Tibial nerve (tissue), 4 donors: ENCODE data around the gene ADH7. TPM values are rescaled to one million over a fixed set of nuclear protein-coding genes. Genes with fewer than 3 reads are reported as not detected.

Experiments used
- DNase-seq, 2 donors: peaks; one replicate each; pipeline ENCODE4 v3.0.0-alpha.2; 2019; ENCODE audit warnings: low spot score in 2 of 2
- H3K27ac ChIP-seq, 4 donors: fragments of 200-600 bp; sonication (generic) in 3 of 4; one replicate each; pipeline ENCODE4 v1.5.1; 2017 to 2019; ENCODE audit warnings: mild to moderate bottlenecking in 1 of 4
- H3K27me3 ChIP-seq, 2 donors: fragments of 200-600 bp; sonication (generic) in 1 of 2; one replicate each; pipeline versions ENCODE4 v1.5.1 to v1.6.0; 2017 to 2019
- H3K36me3 ChIP-seq, 3 donors: fragments of 200-600 bp; sonication (generic); one replicate each; pipeline ENCODE4 v1.5.1; 2018 to 2019
- H3K4me1 ChIP-seq, 4 donors: fragments of 200-600 bp; sonication (generic) in 3 of 4; one replicate each; pipeline ENCODE4 v1.5.1; 2017 to 2019
- H3K4me3 ChIP-seq, 4 donors: fragments of 200-600 bp; sonication (generic) in 3 of 4; one replicate each; pipeline ENCODE4 v1.5.1; 2017 to 2019; ENCODE audit warnings: mild to moderate bottlenecking in 1 of 4, moderate library complexity in 1 of 4
- H3K9me3 ChIP-seq, 4 donors: fragments of 200-600 bp; sonication (generic) in 3 of 4; one replicate each; pipeline ENCODE4 v1.5.1; 2017 to 2019
- EP300 ChIP-seq, 2 donors: sonication (generic); formaldehyde crosslinking; IDR thresholded peaks; one replicate each; pipeline ENCODE4 v1.6.1; 2017; ENCODE audit warnings: antibody characterized with exemption in 2 of 2, mild to moderate bottlenecking in 1 of 2
- POLR2A ChIP-seq, 2 donors: fragments of 450-650 bp; IDR thresholded peaks; one replicate each; pipeline ENCODE4 v1.6.1; 2017; ENCODE audit warnings: antibody characterized with exemption in 2 of 2, mild to moderate bottlenecking in 2 of 2, moderate library complexity in 2 of 2
- WGBS, 2 donors: methylation state at CpG; one replicate each; pipeline ENCODE4 v1.1.5; 2018; 5-methylcytosine and 5-hydroxymethylcytosine counted together
- total RNA-seq, 4 donors: library from RNA; depleted of rRNA; stranded (reverse); fragments of >200 nt; gene quantifications; one replicate each; pipeline ENCODE4 v1.1.0, GENCODE V29; 2016
- TF ChIP-seq, protein P1 (sequence below), 5 experiments: fragments of 200-600 bp in 3 of 5; fragments of 450-650 bp in 2 of 5; sonication (generic) in 3 of 5; IDR thresholded peaks; one replicate each; pipeline ENCODE4 v1.5.1; 2016 to 2019; ENCODE audit warnings: antibody characterized with exemption in 5 of 5, mild to moderate bottlenecking in 3 of 5, moderate library complexity in 2 of 5

The ADH7 gene
- not detected for total RNA-seq

DNA sequence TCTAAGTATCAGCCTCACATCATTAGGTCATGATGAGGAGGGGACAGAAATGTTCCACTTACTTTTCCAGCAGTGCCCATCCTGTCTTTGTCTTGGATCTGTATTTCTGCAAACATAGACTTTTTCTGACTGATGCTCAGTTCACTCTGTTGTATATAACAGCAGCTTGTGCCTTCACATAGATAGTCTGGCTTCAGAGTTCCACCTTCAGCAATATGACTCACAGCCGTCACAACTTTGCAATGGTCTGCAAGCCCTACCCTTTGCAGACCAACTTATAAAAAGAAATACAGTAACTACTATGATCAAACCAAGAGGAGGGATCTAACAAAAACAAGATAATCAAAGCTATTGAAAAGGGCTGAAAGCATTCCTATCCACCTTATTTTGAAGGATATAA is at the start of gene ADH7:
Gene ADH7 (minus strand): TSS at position 189 of the 400 bp plus-strand sequence. CDS start 109 bp downstream, at position 80.
- no peaks in the 10 kb centered on the region for H3K27me3 ChIP-seq
- no peak within 1 kb of the TSS for H3K4me3 ChIP-seq
- TF ChIP-seq, protein P1, sequence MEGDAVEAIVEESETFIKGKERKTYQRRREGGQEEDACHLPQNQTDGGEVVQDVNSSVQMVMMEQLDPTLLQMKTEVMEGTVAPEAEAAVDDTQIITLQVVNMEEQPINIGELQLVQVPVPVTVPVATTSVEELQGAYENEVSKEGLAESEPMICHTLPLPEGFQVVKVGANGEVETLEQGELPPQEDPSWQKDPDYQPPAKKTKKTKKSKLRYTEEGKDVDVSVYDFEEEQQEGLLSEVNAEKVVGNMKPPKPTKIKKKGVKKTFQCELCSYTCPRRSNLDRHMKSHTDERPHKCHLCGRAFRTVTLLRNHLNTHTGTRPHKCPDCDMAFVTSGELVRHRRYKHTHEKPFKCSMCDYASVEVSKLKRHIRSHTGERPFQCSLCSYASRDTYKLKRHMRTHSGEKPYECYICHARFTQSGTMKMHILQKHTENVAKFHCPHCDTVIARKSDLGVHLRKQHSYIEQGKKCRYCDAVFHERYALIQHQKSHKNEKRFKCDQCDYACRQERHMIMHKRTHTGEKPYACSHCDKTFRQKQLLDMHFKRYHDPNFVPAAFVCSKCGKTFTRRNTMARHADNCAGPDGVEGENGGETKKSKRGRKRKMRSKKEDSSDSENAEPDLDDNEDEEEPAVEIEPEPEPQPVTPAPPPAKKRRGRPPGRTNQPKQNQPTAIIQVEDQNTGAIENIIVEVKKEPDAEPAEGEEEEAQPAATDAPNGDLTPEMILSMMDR (IDR thresholded peaks at IDR 0.05): no peak
- no peak for TF ChIP-seq POLR2A (IDR thresholded peaks at IDR 0.05)
- no peak for TF ChIP-seq EP300 (IDR thresholded peaks at IDR 0.05)
- peaks cover 0 to 16% (median 0%) of the 10 kb centered on the region in 4 donors for H3K4me1 ChIP-seq
- no peaks in the 10 kb centered on the region for H3K36me3 ChIP-seq
- DNase-seq: no peak
- 90 to 100% methylated on average over 1 of the region's 1 CpG for WGBS, 2 donors
- H3K27ac ChIP-seq: no peak within 1 kb of the TSS
- H3K9me3 ChIP-seq: no peaks in the 10 kb centered on the region

DNA sequence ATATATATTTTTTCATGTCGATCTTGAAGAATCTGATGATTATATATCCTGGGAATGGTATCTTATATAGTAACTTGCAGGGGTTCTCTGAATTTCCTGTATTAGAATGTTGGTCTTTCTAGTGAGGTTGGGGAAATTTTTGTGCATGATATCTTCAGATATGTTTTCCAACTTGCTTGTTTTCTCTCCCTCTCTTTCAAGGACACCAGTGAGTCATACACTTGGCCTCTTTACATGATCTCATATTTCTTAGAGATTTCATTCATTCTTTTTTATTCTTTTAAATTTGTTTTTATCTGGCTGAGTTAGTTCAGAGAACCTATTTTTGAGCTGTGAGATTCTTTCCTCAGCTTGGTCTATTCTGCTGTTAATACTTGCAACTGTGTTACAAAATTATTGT is 48.5 kb upstream of the ADH7 start:
- no peak for DNase-seq
- Histone ChIP-seq H3K27me3 (no peaks in the 10 kb centered on the region), H3K4me1 (no peaks in the 10 kb centered on the region), H3K9me3 (peaks cover 0 to 32% (median 5%) of the 10 kb centered on the region in 4 donors), H3K27ac (no peak overlapping the region), H3K36me3 (no peaks in the 10 kb centered on the region), H3K4me3 (no peak overlapping the region)
- WGBS, 2 donors: 80 to 87% methylated on average over 1 of the region's 1 CpG
- TF ChIP-seq EP300 (IDR thresholded peaks at IDR 0.05): no peak
- TF ChIP-seq, protein P1 (IDR thresholded peaks at IDR 0.05): no peak
- TF ChIP-seq POLR2A (IDR thresholded peaks at IDR 0.05): no peak

DNA sequence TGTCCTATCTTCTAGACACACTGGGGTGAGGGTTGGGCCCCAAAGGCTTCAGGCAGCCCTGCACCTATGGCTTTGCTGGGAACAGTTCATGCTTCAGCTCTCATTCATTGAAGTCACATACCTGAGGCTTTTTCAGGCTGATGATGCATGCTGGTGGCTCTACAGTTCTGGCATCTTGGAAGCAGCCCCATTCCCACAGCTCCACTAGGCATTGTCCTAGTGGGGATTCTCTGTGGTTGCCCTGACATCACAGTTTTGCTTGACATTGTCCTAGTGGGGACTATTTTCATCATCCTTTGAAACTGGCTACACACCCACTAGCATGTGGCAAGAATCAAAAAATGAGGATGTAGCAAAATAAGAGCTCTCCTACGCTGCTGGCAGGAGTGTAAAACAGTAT is 38.0 kb upstream of the ADH7 start:
- H3K36me3 ChIP-seq: no peaks in the 10 kb centered on the region
- no peaks in the 10 kb centered on the region for H3K9me3 ChIP-seq
- TF ChIP-seq, protein P1 (IDR thresholded peaks at IDR 0.05): no peak
- TF ChIP-seq POLR2A (IDR thresholded peaks at IDR 0.05) (no peak), EP300 (IDR thresholded peaks at IDR 0.05) (no peak)
- no peaks in the 10 kb centered on the region for H3K27me3 ChIP-seq
- DNase-seq: no peak
- no peak overlapping the region for H3K4me3 ChIP-seq
- WGBS, 2 donors: 39 to 86% methylated on average over 1 of the region's 1 CpG
- no peaks in the 10 kb centered on the region for H3K4me1 ChIP-seq
- H3K27ac ChIP-seq: no peak overlapping the region

DNA sequence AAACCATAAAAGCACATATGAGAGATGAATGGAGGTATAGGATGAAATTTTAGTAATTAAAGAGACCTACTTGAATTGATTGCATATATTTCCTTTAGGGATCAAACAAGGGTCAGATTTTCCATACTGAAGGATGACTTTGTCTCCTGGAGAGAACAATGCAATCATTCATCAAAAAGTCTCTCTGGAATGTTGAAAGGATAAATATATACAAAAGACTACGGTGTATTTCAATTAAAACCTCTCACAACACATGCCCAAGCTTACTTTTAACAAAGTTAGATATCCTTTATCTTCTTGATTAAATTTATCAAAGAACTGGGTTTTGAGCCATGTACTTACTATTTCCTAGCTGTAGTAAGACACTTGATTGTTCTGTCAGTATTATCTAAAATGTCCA is 36.8 kb upstream of the ADH7 start:
- H3K9me3 ChIP-seq: no peaks in the 10 kb centered on the region
- WGBS, 2 donors: 2 to 11% methylated on average over 1 of the region's 1 CpG
- H3K27ac ChIP-seq: no peak overlapping the region
- no peaks in the 10 kb centered on the region for H3K4me1 ChIP-seq
- TF ChIP-seq, protein P1 (IDR thresholded peaks at IDR 0.05): no peak
- TF ChIP-seq EP300 (IDR thresholded peaks at IDR 0.05) (no peak), POLR2A (IDR thresholded peaks at IDR 0.05) (no peak)
- H3K4me3 ChIP-seq: no peak overlapping the region
- H3K27me3 ChIP-seq: no peaks in the 10 kb centered on the region
- H3K36me3 ChIP-seq: no peaks in the 10 kb centered on the region
- no peak for DNase-seq

GRCh38 chr4:99471349-99471748 is 36.2 kb upstream of the ADH7 start:
- Histone ChIP-seq H3K27me3 (no peaks in the 10 kb centered on the region), H3K9me3 (no peaks in the 10 kb centered on the region), H3K27ac (no peak overlapping the region), H3K4me3 (no peak overlapping the region), H3K36me3 (no peaks in the 10 kb centered on the region), H3K4me1 (no peaks in the 10 kb centered on the region)
- no peak for DNase-seq
- TF ChIP-seq, protein P1 (IDR thresholded peaks at IDR 0.05): no peak
- no peak for TF ChIP-seq POLR2A (IDR thresholded peaks at IDR 0.05)
- TF ChIP-seq EP300 (IDR thresholded peaks at IDR 0.05): no peak
